Heart left ventricle (tissue), 16 donors: ENCODE data around the gene P3H1. TPM values are rescaled to one million over a fixed set of nuclear protein-coding genes. Genes with fewer than 3 reads are reported as not detected.

Experiments used
- ATAC-seq, 4 donors: fragments of 200-7000 bp; cut with Tn5 transposase; one replicate each; pipeline ENCODE4 v1.9.1; 2020 to 2022; ENCODE audit warnings: moderate library complexity in 4 of 4, mild to moderate bottlenecking in 3 of 4, moderate number of reproducible peaks in 1 of 4
- DNase-seq, 5 donors: peaks; one replicate each; pipeline ENCODE4 v3.0.0-alpha.2; 2020
- H3K27ac ChIP-seq, 12 donors: fragments of 200-600 bp; sonication (generic) in 4 of 12; one replicate each; pipeline versions ENCODE4 v1.5.0 to v1.8.0; 2016 to 2022; ENCODE audit warnings: mild to moderate bottlenecking in 2 of 12
- H3K27me3 ChIP-seq, 9 donors: fragments of 200-600 bp; sonication (generic) in 2 of 9; one replicate each; pipeline versions ENCODE4 v1.5.1 to v1.8.0; 2016 to 2022; ENCODE audit warnings: mild to moderate bottlenecking in 3 of 9
- H3K36me3 ChIP-seq, 9 donors: fragments of 200-600 bp; sonication (generic) in 2 of 9; one replicate each; pipeline versions ENCODE4 v1.5.0 to v1.8.0; 2018 to 2022; ENCODE audit warnings: mild to moderate bottlenecking in 2 of 9
- H3K4me1 ChIP-seq, 12 donors: fragments of 200-600 bp; sonication (generic) in 4 of 12; one replicate each; pipeline versions ENCODE4 v1.5.0 to v1.8.0; 2016 to 2022; ENCODE audit warnings: mild to moderate bottlenecking in 3 of 12
- H3K4me3 ChIP-seq, 12 donors: fragments of 200-600 bp; sonication (generic) in 4 of 12; one replicate each; pipeline versions ENCODE4 v1.5.0 to v1.8.0; 2017 to 2022; ENCODE audit warnings: mild to moderate bottlenecking in 9 of 12, moderate library complexity in 4 of 12
- H3K9me3 ChIP-seq, 12 donors: fragments of 200-600 bp; sonication (generic) in 4 of 12; one replicate each; pipeline versions ENCODE4 v1.5.0 to v1.8.0; 2016 to 2022; ENCODE audit warnings: mild to moderate bottlenecking in 1 of 12
- CTCF ChIP-seq, 12 donors: fragments of 200-600 bp; sonication (generic) in 4 of 12; IDR thresholded peaks; one replicate each; pipeline versions ENCODE4 v1.5.0 to v1.8.0; 2018 to 2022; ENCODE audit warnings: antibody characterized with exemption in 12 of 12, mild to moderate bottlenecking in 5 of 12
- POLR2A ChIP-seq, 2 donors: fragments of 450-650 bp; IDR thresholded peaks; one replicate each; pipeline ENCODE4 v1.6.1; 2017; ENCODE audit warnings: antibody characterized with exemption in 2 of 2, mild to moderate bottlenecking in 2 of 2, moderate library complexity in 2 of 2
- WGBS, 4 donors: extraction: QIAGEN DNeasy Blood & Tissue Kit in 2 of 4; methylation state at CpG; one replicate each; pipeline versions ENCODE4 v1.1.5 to v1.1.7; 2013 to 2018; 5-methylcytosine and 5-hydroxymethylcytosine counted together
- intact Hi-C, 10 donors: fragments of 100-400 bp; cut with DNase I; formaldehyde crosslinking; loops; one replicate each; pipeline versions ENCODE4 v1.11.1 to v1.14.2; 2022
- polyA plus RNA-seq, 2 donors: library from polyadenylated mRNA; stranded (reverse); fragments of 200-250 nt; gene quantifications; one replicate each; pipeline ENCODE4 v1.2.3, GENCODE V29; 2013
- total RNA-seq, 9 donors: library from RNA; depleted of rRNA in 2 of 9; stranded (reverse); fragments of >200 nt in 2 of 9; fragmentation: NEBNext Ultra II Directional in 3 of 9; extraction: Animal tissue kit (Norgen Biotek cat#: 25700) in 3 of 9; gene quantifications; one replicate each; pipeline versions ENCODE4 v1.1.0 to v1.2.4, GENCODE V29; 2016 to 2023
- donor health status: ischemic (EF 13 %, LVEDD 7.1; RV severe dilation, severe dysfunction).
- donor health status: healthy with polysubstance abuse.
- donor health status: DM: no; HTN: yes; CAD: no.
- donor health status: DM: no; HTN: no; CAD: no.
- donor health status: ischemic (EF 25% LVEDD 6.9; RV normal size, moderate dysfunction).
- donor health status: ischemic (EF 25% LVEDD 5.7; RV mildly dilated, moderate dysfunction).
- donor health status: healthy.
- donor health status: DM: yes; HTN: yes; CAD: no.
- donor health status: ischemic (EF 35%, LVEDD 5.7; RV mildly dilated, moderate dysfunction).
- donor health status: nonischemic (EF 11% LVEDD 7.7; RV severe dilation, severe dysfunction).
- donor health status: DM: yes; HTN: yes; CAD: no.
- donor health status: PGD.
- donor health status: ischemic (EF 29% LVEDD 5.4; RV normal size, mild dysfunction).
- donor health status: nonischemic (EF 23%, LVEDD 6.1; RV moderate dilation, normal function).

The P3H1 gene
- total and polyA plus RNA-seq, 11 donors: 6.9 to 27.9 (median 10.7) TPM

GRCh38 chr1:42750041-42750440 lies 16.8 kb downstream of the P3H1 start:
- H3K27ac ChIP-seq: no peak overlapping the region

GRCh38 chr1:42748461-42749410 lies 18.1 kb downstream of the P3H1 start:
- H3K27ac ChIP-seq: peak overlapping the region in 1 of 12 donors; percentile 74
- ATAC-seq (peak in 1 of 4 donors; percentile 9), DNase-seq (no peak)
- no peak for TF ChIP-seq CTCF (IDR thresholded peaks at IDR 0.05)
- TF ChIP-seq POLR2A (IDR thresholded peaks at IDR 0.05): no peak
- H3K4me3 ChIP-seq: no peak overlapping the region
- intact Hi-C loops: loop anchor here in 8 of 10 donors (2.0 to 10.0 kb wide), 6 partner anchors 156 to 604 kb away; no protein-coding TSS in a partner anchor
- WGBS, 4 donors: 85 to 90% (median 88%) methylated on average over 13 to 14 of the region's 14 CpGs
- peaks cover 0 to 19% (median 0%) of the 10 kb centered on the region in 12 donors for H3K4me1 ChIP-seq
- H3K9me3 ChIP-seq: no peaks in the 10 kb centered on the region
- peaks cover 0 to 73% (median 64%) of the 10 kb centered on the region in 9 donors for H3K36me3 ChIP-seq
- H3K27me3 ChIP-seq: no peaks in the 10 kb centered on the region

More at GRCh38 chr1:42750041-42750440, 16.8 kb downstream of the P3H1 start:
- TF ChIP-seq CTCF (IDR thresholded peaks at IDR 0.05) (no peak), POLR2A (IDR thresholded peaks at IDR 0.05) (no peak)
- peaks cover 0 to 19% (median 0%) of the 10 kb centered on the region in 12 donors for H3K4me1 ChIP-seq
- WGBS, 4 donors: 90 to 92% (median 91%) methylated on average over 12 of the region's 12 CpGs
- intact Hi-C loops: loop anchor here in 3 of 10 donors (10.0 kb wide), 2 partner anchors 295 to 405 kb away; partner anchors contain the start of genes PPCS (in 1 of the 3) and ZMYND12 (in 1 of the 3)
- DNase-seq: no peak
- no peaks in the 10 kb centered on the region for H3K9me3 ChIP-seq
- no peak for ATAC-seq
- H3K36me3 ChIP-seq: peaks cover 0 to 86% (median 77%) of the 10 kb centered on the region in 9 donors
- no peak overlapping the region for H3K4me3 ChIP-seq
- no peaks in the 10 kb centered on the region for H3K27me3 ChIP-seq

GRCh38 chr1:42748021-42748420 lies 18.8 kb downstream of the P3H1 start:
- TF ChIP-seq CTCF (IDR thresholded peaks at IDR 0.05) (no peak), POLR2A (IDR thresholded peaks at IDR 0.05) (no peak)
- Histone ChIP-seq H3K9me3 (no peaks in the 10 kb centered on the region), H3K27me3 (no peaks in the 10 kb centered on the region), H3K27ac (no peak overlapping the region), H3K36me3 (peaks cover 0 to 66% (median 57%) of the 10 kb centered on the region in 9 donors), H3K4me1 (peaks cover 0 to 19% (median 0%) of the 10 kb centered on the region in 12 donors), H3K4me3 (no peak overlapping the region)
- ATAC-seq: no peak
- WGBS, 4 donors: 81 to 87% (median 85%) methylated on average over 10 of the region's 10 CpGs
- intact Hi-C loops: loop anchor here in 8 of 10 donors (2.0 to 10.0 kb wide), 6 partner anchors 156 to 603 kb away; no protein-coding TSS in a partner anchor
- no peak for DNase-seq

GRCh38 chr1:42747125-42747524 lies 19.7 kb downstream of the P3H1 start:
- peak; percentile 47 to 72 (median 60) for TF ChIP-seq CTCF (IDR thresholded peaks at IDR 0.05)
- no peak for TF ChIP-seq POLR2A (IDR thresholded peaks at IDR 0.05)
- ATAC-seq (peak in 3 of 4 donors; percentile 65 to 70 (median 68)), DNase-seq (peak in 2 of 5 donors; percentile 49 to 55)
- no peaks in the 10 kb centered on the region for H3K27me3 ChIP-seq
- no peak overlapping the region for H3K27ac ChIP-seq
- H3K4me3 ChIP-seq: no peak overlapping the region
- intact Hi-C loops: loop anchor here (1.0 to 10.0 kb wide), 8 partner anchors 155 to 602 kb away; no protein-coding TSS in a partner anchor
- H3K36me3 ChIP-seq: peaks cover 0 to 58% (median 48%) of the 10 kb centered on the region in 9 donors
- 53 to 69% (median 58%) methylated on average over 6 to 14 of the region's 14 CpGs for WGBS, 4 donors
- no peaks in the 10 kb centered on the region for H3K9me3 ChIP-seq
- peaks cover 0 to 19% (median 0%) of the 10 kb centered on the region in 12 donors for H3K4me1 ChIP-seq
